Stimulated activated CD8-positive, alpha-beta memory T cell treated with anti-CD3 and anti-CD28 coated beads, Interleukin-4, amount 100 ng/mL, for 4 hours (primary cell): ENCODE data around the gene GSTA1.
"Not testable (repeated sequence)": the region's sequence is repeated elsewhere in the genome, so short reads cannot be mapped to it uniquely, and the experiment has no call there.

ENCODE experiments used
- DNase-seq, 2 donors: peaks; one replicate each; pipeline ENCODE4 v3.0.0-alpha.2; 2020; ENCODE audit warnings: low read depth in 2 of 2, low spot score in 1 of 2

Gene GSTA1

GRCh38 chr6:52808660-52809059 is 5.0 kb upstream of the GSTA1 start:
- no peak for DNase-seq

GRCh38 chr6:52802806-52803205 is 810 bp downstream of the GSTA1 start:
- DNase-seq = no peak

- DNase-seq = no peak
These were observed 2.3 kb downstream of the GSTA1 start for GRCh38 chr6:52801188-52801841.

GRCh38 chr6:52799272-52799671 is 4.3 kb downstream of the GSTA1 start:
- not testable (repeated sequence) for DNase-seq

GRCh38 chr6:52794366-52794765 is 9.2 kb downstream of the GSTA1 start:
- not testable (repeated sequence) for DNase-seq

- DNase-seq = no peak
These were observed 12.8 kb downstream of the GSTA1 start for GRCh38 chr6:52790861-52791260.

- DNase-seq = not testable (repeated sequence)
These were observed 14.0 kb downstream of the GSTA1 start for GRCh38 chr6:52789658-52790057.

- no peak for DNase-seq
These were observed 15.1 kb downstream of the GSTA1 start for GRCh38 chr6:52788478-52788877.

GRCh38 chr6:52787917-52788316 is 15.7 kb downstream of the GSTA1 start:
- DNase-seq = no peak

- DNase-seq = no peak
These were observed 17.2 kb downstream of the GSTA1 start for GRCh38 chr6:52786249-52786956.

- not testable (repeated sequence) for DNase-seq
These were observed 20.8 kb downstream of the GSTA1 start for GRCh38 chr6:52782696-52783274.

GRCh38 chr6:52782209-52782608 is 21.4 kb downstream of the GSTA1 start:
- DNase-seq = not testable (repeated sequence)

GRCh38 chr6:52779237-52779636 is 24.4 kb downstream of the GSTA1 start:
- no peak for DNase-seq

- DNase-seq = not testable (repeated sequence)
These were observed 26.8 kb downstream of the GSTA1 start for GRCh38 chr6:52776711-52777351.

GRCh38 chr6:52769399-52769798 is 34.2 kb downstream of the GSTA1 start:
- not testable (repeated sequence) for DNase-seq

GRCh38 chr6:52767658-52768057 is 36.0 kb downstream of the GSTA1 start:
- not testable (repeated sequence) for DNase-seq

- DNase-seq = not testable (repeated sequence)
These were observed 40.2 kb downstream of the GSTA1 start, which contains the start of gene GSTA2 for GRCh38 chr6:52763322-52763916. TSS of gene GSTA2 (minus strand) at chr6:52763475. CDS start at chr6:52757947, 5,528 bp downstream.

- not testable (repeated sequence) for DNase-seq
These were observed 41.7 kb downstream of the GSTA1 start for GRCh38 chr6:52761673-52762491.

- DNase-seq = no peak
These were observed 43.4 kb downstream of the GSTA1 start for GRCh38 chr6:52760105-52760765.

- no peak for DNase-seq
These were observed 44.5 kb downstream of the GSTA1 start for GRCh38 chr6:52759085-52759484.
